ENCODE data around the gene ITGB2.

The ITGB2 gene

DNA sequence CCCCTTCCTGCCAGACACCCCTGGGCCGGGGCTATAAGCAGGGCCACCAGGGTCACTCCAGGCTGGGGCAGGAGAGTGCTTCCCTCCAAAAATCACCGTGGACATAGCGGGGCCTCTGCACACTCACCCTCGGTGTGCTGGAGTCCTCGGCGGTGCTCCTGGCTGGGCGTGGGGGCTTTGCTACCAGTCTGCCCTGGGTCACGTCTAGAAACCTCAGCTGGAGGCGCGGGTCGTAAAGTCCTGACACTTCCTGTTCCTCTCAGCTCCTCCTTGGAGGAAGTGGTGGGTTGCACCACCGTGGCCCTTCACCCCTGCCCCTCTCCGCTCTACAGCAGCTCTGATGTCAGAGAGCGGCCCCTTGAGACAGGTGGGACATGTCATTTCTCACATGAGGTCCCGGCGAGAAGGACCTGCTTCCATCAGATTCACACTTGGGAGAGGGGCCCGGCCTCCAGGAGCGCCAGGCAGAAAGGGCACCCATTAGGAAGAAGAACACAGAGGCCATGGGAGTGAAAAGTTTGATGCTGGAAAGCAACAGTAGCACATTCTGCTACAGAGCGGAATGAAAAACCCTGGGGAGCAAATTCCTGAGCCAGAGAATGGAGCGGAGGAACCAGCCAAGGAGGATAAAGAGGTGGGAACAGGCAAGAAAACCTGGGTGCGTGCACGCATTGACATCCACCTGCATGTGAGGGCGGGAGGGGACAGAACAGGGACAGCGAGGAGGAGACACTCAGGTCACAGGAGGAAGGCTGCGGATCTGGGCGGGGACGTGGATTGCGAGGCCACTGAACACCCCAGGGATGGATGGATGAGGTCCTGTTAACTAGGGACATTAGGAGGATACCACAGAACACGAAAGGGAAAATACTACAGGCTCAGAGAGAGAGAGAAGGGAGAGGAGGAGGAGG, at the start of gene ITGB2:
ITGB2 (minus strand) TSS at position 206 of the 911 bp plus-strand sequence. CDS start 10,117 bp downstream, outside the sequence.
- H3K4me3 ChIP-seq (ENCODE audit: low read depth, low read length), result peak within 1 kb of the TSS; percentile 81
- TF ChIP-seq, protein P1, sequence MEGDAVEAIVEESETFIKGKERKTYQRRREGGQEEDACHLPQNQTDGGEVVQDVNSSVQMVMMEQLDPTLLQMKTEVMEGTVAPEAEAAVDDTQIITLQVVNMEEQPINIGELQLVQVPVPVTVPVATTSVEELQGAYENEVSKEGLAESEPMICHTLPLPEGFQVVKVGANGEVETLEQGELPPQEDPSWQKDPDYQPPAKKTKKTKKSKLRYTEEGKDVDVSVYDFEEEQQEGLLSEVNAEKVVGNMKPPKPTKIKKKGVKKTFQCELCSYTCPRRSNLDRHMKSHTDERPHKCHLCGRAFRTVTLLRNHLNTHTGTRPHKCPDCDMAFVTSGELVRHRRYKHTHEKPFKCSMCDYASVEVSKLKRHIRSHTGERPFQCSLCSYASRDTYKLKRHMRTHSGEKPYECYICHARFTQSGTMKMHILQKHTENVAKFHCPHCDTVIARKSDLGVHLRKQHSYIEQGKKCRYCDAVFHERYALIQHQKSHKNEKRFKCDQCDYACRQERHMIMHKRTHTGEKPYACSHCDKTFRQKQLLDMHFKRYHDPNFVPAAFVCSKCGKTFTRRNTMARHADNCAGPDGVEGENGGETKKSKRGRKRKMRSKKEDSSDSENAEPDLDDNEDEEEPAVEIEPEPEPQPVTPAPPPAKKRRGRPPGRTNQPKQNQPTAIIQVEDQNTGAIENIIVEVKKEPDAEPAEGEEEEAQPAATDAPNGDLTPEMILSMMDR (IDR thresholded peaks at IDR 0.05; ENCODE audit: borderline replicate concordance, insufficient read depth, low read depth, low read length), result no peak

DNA sequence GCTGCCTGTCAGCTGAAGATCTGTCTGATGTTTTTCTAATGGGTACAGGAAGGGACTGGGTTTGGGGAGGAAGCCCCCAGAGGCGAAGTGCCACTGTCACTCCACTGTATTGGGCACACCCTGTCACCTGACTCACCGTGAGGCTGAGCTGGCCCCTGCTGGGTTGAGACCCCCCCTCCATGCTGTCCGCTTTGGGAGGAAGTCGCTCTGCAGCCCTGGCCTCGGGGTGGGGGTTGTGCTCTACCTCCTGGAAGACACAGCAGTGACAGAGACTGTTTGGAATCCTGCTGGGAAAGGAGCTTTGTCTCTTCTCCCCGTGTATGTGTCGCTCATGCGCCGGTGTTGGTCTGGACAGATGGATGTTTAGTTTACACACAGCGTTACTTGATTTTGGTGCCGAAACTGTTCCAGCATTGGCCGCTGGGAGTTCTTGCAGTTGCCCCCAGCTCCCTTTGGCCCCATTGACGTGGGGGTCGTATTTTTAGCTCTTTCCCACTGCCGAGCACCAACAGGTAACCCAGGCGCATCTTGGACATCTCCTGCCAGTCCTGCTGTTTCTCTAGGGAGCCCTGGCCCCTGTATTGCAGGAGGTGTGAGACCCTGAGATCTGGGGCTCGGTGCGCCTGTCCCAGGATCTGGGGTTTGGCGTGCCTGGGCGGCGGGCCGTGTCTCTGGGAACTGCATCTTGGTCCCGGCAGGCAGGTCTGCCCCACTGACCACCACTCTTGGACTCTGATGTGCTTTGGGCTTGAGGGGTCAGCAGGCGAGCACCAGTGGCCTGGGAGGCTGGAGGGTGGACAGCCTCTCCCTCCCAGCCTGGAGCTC, 49.4 kb upstream of the ITGB2 start:
- TF ChIP-seq, protein P1 (IDR thresholded peaks at IDR 0.05; ENCODE audit: borderline replicate concordance, insufficient read depth, low read depth, low read length), result no peak
- no peak overlapping the region for H3K4me3 ChIP-seq (ENCODE audit: low read depth, low read length)

DNA sequence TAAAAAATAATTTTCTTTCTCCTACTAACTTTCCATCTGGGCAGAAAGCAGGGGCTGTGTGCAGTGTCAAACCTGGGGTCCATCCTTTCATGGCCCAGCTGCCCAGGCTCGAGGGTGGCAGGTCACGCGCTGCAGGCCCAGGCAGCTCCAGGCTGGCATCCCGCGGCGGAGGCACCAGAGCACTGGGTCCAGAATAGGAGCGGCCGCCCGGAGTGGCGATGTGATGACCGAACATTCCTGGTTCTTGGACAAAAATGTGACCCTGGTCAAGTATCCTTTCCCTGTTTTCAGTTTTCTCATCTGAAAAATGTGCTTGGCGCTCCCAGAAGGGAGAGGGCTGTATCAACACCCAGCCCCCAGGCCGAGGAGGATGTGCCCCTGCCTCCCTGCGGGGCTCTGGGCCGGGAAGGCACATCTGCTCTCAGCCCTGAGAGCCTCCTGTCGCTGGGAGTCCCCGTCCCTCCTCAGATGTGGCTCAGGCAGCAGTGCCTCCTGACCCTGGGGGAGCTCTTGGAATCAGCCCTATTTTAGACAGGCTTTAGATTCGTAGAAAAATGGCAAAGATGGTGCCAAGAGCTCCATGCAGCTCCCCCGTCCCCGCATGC, 48.5 kb upstream of the ITGB2 start:
- H3K4me3 ChIP-seq (ENCODE audit: low read depth, low read length), result no peak overlapping the region
- TF ChIP-seq, protein P1 (IDR thresholded peaks at IDR 0.05; ENCODE audit: borderline replicate concordance, insufficient read depth, low read depth, low read length), result no peak

- H3K4me3 ChIP-seq (ENCODE audit: low read depth, low read length), result no peak overlapping the region
- TF ChIP-seq, protein P1 (IDR thresholded peaks at IDR 0.05; ENCODE audit: borderline replicate concordance, insufficient read depth, low read depth, low read length), result no peak
Measured at GRCh38 chr21:44967082-44968047, 46.7 kb upstream of the ITGB2 start.

DNA sequence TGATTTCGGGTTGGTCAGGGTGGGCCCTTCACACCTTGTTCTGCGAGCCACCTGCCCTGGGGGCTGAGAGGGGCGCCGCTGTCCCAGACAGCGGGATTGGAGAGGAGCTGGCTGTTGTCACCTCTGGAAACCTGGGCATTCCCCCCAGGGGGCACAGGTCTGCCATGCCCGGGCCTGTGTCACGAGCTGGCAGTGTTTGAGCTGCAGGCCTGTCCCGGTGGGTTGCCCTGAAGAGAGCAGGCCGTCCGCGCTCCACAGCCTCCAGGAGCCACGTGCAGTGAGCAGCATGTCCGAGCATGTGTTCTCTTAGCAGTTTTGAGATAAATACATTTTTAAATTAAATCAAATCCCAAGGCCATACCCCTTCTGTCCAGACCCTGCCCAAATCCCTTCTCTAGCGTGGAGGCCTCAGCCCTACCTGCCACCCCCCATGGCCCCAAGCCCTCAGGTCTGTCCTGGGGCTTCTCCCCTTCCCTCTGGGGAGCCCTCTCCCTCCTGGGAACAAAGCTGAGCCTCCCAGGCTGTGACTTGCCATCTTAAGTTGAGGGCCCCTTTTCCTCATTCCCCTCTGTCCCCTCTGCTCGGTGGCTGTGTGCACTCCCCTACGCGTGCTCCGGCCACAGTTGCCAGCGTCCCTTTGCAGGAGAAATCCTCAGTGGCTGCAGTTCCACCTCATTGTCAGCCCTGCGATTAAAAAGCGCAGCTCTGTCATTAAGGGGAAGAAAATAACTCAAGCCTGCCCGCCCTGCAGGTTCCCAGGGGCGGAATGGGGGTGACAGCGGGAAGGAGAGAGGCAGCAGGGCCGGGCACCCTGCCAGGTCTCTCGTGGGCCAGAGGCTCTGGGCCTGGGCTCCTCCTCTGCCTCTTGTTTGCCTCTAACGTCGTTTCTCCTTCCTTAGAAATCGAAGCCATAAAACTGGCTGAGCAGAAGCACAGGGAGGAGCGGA, 45.7 kb upstream of the ITGB2 start:
- no peak overlapping the region for H3K4me3 ChIP-seq (ENCODE audit: low read depth, low read length)
- TF ChIP-seq, protein P1 (IDR thresholded peaks at IDR 0.05; ENCODE audit: borderline replicate concordance, insufficient read depth, low read depth, low read length), result no peak
